Muscle layer of duodenum (tissue), 2 donors: Measurements from ENCODE around the gene TAS1R3.

Experiments
- H3K27ac ChIP-seq: one replicate; pipeline ENCODE4 v1.7.0; 2013; ENCODE audit warnings: mild to moderate bottlenecking, low read length
- H3K27me3 ChIP-seq: one replicate; pipeline ENCODE4 v1.7.0; 2013; ENCODE audit warnings: low read depth, mild to moderate bottlenecking, control low read depth, low read length
- H3K36me3 ChIP-seq, 2 donors: one replicate each; pipeline ENCODE4 v1.7.0; 2013; ENCODE audit warnings: low read length in 2 of 2, control low read depth in 1 of 2, mild to moderate bottlenecking in 1 of 2; ENCODE audit not compliant: insufficient read depth in 2 of 2, control insufficient read depth in 1 of 2
- H3K4me1 ChIP-seq, 2 donors: one replicate each; pipeline ENCODE4 v1.7.0; 2013; ENCODE audit warnings: low read length in 2 of 2, mild to moderate bottlenecking in 2 of 2, control low read depth in 1 of 2, moderate library complexity in 1 of 2; ENCODE audit not compliant: insufficient read depth in 2 of 2, control insufficient read depth in 1 of 2
- H3K4me3 ChIP-seq, 2 donors: one replicate each; pipeline ENCODE4 v1.7.0; 2013; ENCODE audit warnings: low read length in 2 of 2, low read depth in 1 of 2, mild to moderate bottlenecking in 1 of 2
- H3K9me3 ChIP-seq, 2 donors: one replicate each; pipeline ENCODE4 v1.7.0; 2013; ENCODE audit warnings: low read length in 2 of 2, control low read depth in 1 of 2, mild to moderate bottlenecking in 1 of 2; ENCODE audit not compliant: control insufficient read depth in 1 of 2
- donor health status: healthy.

The TAS1R3 gene

GRCh38 chr1:1371746-1372711 lies 40.9 kb downstream of the TAS1R3 start:
- H3K9me3 ChIP-seq = no peaks in the 10 kb centered on the region
- H3K27ac ChIP-seq = no peak overlapping the region
- H3K4me1 ChIP-seq = peaks cover 6 to 39% of the 10 kb centered on the region in 2 donors
- H3K27me3 ChIP-seq = no peaks in the 10 kb centered on the region
- H3K4me3 ChIP-seq = no peak overlapping the region
- peaks cover 0 to 12% of the 10 kb centered on the region in 2 donors for H3K36me3 ChIP-seq

- H3K9me3 ChIP-seq = no peaks in the 10 kb centered on the region
- peaks cover 6 to 39% of the 10 kb centered on the region in 2 donors for H3K4me1 ChIP-seq
- no peak overlapping the region for H3K27ac ChIP-seq
- H3K4me3 ChIP-seq = no peak overlapping the region
- H3K27me3 ChIP-seq = no peaks in the 10 kb centered on the region
- peaks cover 0 to 12% of the 10 kb centered on the region in 2 donors for H3K36me3 ChIP-seq
Observed at GRCh38 chr1:1373051-1373814, 42.2 kb downstream of the TAS1R3 start.

- H3K9me3 ChIP-seq = no peaks in the 10 kb centered on the region
- H3K27me3 ChIP-seq = no peaks in the 10 kb centered on the region
- H3K36me3 ChIP-seq = peaks cover 0 to 12% of the 10 kb centered on the region in 2 donors
- H3K27ac ChIP-seq = peak overlapping the region; percentile 51
- peaks cover 6 to 39% of the 10 kb centered on the region in 2 donors for H3K4me1 ChIP-seq
- H3K4me3 ChIP-seq = peak overlapping the region; percentile 67 to 85
Observed at GRCh38 chr1:1373815-1374588, 42.9 kb downstream of the TAS1R3 start.

GRCh38 chr1:1374589-1374928 lies 43.5 kb downstream of the TAS1R3 start:
- H3K9me3 ChIP-seq = no peaks in the 10 kb centered on the region
- H3K27me3 ChIP-seq = no peaks in the 10 kb centered on the region
- peak overlapping the region; percentile 51 for H3K27ac ChIP-seq
- H3K4me3 ChIP-seq = peak overlapping the region; percentile 67 to 85
- H3K4me1 ChIP-seq = peaks cover 6 to 39% of the 10 kb centered on the region in 2 donors
- H3K36me3 ChIP-seq = peaks cover 0 to 12% of the 10 kb centered on the region in 2 donors

- peak within 1 kb of the TSS; percentile 85 for H3K27ac ChIP-seq
- H3K27me3 ChIP-seq = no peaks in the 10 kb centered on the region
- no peaks in the 10 kb centered on the region for H3K9me3 ChIP-seq
- H3K36me3 ChIP-seq = peaks cover 0 to 12% of the 10 kb centered on the region in 2 donors
- H3K4me3 ChIP-seq = peak within 1 kb of the TSS; percentile 67 to 85
- H3K4me1 ChIP-seq = peaks cover 6 to 39% of the 10 kb centered on the region in 2 donors
Observed at GRCh38 chr1:1374929-1375662, 44.0 kb downstream of the TAS1R3 start, which contains the start of gene AURKAIP1. AURKAIP1 (minus strand) TSS chr1:1375207; CDS start chr1:1374756, 451 bp downstream.

GRCh38 chr1:1376551-1377226 lies 45.6 kb downstream of the TAS1R3 start:
- no peaks in the 10 kb centered on the region for H3K9me3 ChIP-seq
- no peaks in the 10 kb centered on the region for H3K27me3 ChIP-seq
- H3K36me3 ChIP-seq = peaks cover 0 to 17% of the 10 kb centered on the region in 2 donors
- no peak overlapping the region for H3K4me3 ChIP-seq
- H3K4me1 ChIP-seq = peaks cover 6 to 33% of the 10 kb centered on the region in 2 donors
- no peak overlapping the region for H3K27ac ChIP-seq

- Histone ChIP-seq H3K27me3 (no peaks in the 10 kb centered on the region), H3K9me3 (no peaks in the 10 kb centered on the region), H3K4me1 (peaks cover 6 to 24% of the 10 kb centered on the region in 2 donors), H3K36me3 (peaks cover 0 to 18% of the 10 kb centered on the region in 2 donors), H3K4me3 (no peak overlapping the region), H3K27ac (no peak overlapping the region)
Observed at GRCh38 chr1:1377540-1378205, 46.6 kb downstream of the TAS1R3 start.

GRCh38 chr1:1380860-1381259 lies 49.8 kb downstream of the TAS1R3 start:
- Histone ChIP-seq H3K4me1 (peaks cover 0 to 5% of the 10 kb centered on the region in 2 donors), H3K4me3 (no peak overlapping the region), H3K27ac (no peak overlapping the region), H3K27me3 (no peaks in the 10 kb centered on the region), H3K36me3 (peaks cover under 1 to 9% of the 10 kb centered on the region in 2 donors), H3K9me3 (no peaks in the 10 kb centered on the region)

GRCh38 chr1:1381294-1381693 lies 50.2 kb downstream of the TAS1R3 start:
- Histone ChIP-seq H3K4me3 (no peak overlapping the region), H3K9me3 (no peaks in the 10 kb centered on the region), H3K36me3 (peaks cover 5 to 13% of the 10 kb centered on the region in 2 donors), H3K27me3 (no peaks in the 10 kb centered on the region), H3K27ac (no peak overlapping the region), H3K4me1 (peaks cover 0 to under 1% of the 10 kb centered on the region in 2 donors)
